Stimulated activated CD4-positive, alpha-beta T cell treated with anti-CD3 and anti-CD28 coated beads, Interleukin-4, amount 100 ng/mL, for 4 hours (primary cell): ENCODE data around the gene SLC35F5.
"Not testable (repeated sequence)": the region's sequence is repeated elsewhere in the genome, so short reads cannot be mapped to it uniquely, and the experiment has no call there.

ENCODE experiments used
- DNase-seq, 2 experiments: peaks; one replicate each; pipeline ENCODE4 v3.0.0-alpha.2; 2020

Gene SLC35F5

DNA sequence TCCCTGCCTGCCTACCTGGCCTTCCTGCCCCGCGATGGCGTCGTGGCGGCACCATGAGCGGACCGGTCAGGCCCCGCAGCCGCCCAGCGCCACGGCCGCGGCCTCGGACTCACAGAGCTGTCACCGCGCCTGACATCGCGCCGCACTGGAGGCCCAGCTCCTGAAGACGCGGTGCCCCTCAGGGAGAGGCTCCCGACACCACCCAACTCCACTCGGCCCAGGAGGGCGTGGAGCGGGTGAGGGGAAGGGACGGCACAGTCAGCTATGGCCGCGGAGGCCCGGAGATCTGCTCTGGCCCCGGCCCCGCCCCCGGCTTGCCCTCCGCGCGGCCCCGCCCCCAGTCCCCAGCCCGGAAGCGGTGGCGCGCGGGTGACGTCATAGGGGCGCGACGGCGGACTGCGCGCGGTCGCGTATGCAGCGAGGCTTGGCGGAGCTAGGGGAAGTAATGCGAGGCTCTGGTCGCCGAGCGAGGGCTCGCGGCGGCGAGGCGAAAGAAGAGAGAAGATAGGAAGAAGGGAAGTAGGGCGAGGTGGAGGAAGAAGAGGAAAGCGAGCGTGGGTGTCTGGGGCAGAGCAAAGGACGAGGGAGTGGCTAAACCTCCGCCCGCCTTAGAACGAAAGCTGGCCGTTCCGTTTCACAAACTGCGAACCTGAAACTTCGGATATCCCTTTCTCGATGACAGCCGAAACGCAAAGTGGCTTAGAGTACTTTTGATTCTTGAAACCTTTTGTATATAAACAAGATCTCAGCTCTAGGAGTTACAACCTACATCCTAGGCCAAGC is at the start of gene SLC35F5:
SLC35F5 (minus strand) TSS at position 288 of the 783 bp plus-strand sequence; CDS start at position 55, 233 bp downstream.
- DNase-seq, result peak; percentile 87 to 97

DNA sequence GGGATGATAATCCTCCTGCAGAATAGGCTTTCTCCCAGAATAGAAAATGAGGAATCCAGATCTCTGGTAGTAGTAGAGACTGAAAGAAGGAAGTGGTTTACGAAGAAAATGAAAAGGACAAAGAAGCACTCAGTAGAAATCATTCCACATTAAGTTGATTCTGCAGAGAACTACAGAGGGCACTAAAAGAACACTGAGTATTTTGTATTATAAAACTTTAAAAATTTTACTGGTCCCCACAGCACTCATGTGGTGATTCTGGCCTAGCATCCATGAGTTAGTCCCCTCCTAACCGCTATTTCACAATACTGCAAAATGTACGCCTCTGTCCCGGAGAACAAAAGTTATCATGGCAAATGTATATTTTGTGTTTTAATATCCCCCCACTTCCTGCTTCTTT is 42.9 kb upstream of the SLC35F5 start:
- DNase-seq, result no peak

- no peak for DNase-seq
These were observed 40.8 kb upstream of the SLC35F5 start for GRCh38 chr2:113797237-113797636.

GRCh38 chr2:113796592-113797175 is 40.2 kb upstream of the SLC35F5 start:
- DNase-seq, result no peak

GRCh38 chr2:113795405-113795920 is 39.0 kb upstream of the SLC35F5 start:
- DNase-seq, result no peak

DNA sequence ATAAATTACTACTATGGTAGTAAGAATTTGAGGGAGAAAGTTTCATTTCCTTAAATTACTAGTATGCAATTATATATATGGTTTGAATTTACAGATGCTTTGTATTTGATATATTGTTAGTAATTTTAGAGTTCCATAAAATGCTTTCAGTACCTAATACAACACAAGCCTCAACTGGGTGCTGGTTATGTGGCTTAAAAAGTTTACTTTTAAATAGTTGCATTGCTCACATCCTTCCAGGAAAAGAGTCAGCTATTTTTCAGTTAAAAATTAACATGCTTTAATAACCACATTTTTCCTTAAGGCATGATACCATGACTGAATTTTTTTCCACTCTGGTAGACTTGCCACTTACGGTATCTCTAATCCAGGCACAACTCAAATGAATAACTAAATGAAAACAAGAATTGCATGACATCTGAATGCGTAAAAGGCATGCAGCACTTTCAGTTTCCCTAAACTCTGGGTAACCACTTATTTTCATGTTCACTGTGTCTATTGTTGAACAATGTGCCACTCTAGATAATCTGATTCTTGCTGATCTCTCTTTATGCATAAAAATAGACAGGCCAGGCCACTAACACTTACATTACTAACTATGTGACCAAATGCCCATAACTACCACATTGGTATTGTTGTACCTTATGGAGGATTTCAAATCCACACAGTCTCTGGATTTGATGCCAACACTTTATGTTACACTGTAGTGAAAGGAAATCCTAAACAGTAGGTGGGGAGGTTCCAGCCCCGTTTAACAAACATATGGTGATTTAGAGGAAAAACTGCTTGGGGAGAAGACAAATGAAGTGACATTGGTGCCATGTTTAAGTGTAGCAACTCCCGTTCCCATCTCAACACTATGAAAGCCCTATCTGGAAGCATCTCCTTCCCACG is 35.5 kb upstream of the SLC35F5 start:
- DNase-seq, result no peak

DNA sequence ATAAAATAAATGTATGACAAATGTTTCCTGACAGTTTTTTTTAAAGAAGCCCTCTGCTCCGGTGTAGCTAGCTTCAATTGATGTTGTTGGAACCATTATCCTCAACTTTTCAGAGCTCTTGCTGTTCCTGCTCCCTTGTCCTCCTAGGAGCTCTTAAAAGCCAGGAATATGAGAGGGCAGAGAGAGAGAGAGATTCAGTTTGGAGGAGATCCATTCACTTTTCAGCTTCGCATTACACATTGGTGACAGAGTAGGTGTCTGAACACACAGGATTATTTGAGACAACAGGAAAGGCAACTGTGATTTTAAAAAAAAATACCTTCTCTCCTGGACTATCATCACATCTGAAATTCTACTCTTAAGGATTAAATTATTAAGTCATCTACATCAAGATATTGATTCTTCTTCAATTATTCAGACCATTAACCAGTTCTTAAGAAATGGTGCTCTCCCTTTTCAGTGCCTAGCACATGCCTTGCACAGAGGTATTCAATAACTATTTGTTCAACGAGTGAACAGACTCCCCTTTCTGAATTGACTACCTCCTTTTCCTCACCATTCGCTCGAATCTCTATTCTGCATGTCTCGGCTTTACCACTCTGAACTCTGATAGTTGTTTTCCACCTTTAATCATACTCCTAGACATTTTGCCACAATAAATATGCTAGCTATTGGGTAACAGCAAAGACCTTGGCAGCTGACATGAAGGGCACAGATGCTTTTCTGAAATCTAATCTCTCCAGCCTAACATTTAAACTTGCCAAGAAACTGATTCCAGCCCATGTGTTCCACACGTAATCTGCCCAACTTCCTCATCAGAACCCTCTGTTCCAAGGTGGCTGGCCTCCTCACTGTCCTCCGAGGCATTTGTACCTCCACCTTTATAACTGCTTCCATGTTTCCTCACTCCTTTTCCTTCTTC is 28.6 kb upstream of the SLC35F5 start:
- no peak for DNase-seq

GRCh38 chr2:113780472-113780871 is 24.0 kb upstream of the SLC35F5 start:
- no peak for DNase-seq

DNA sequence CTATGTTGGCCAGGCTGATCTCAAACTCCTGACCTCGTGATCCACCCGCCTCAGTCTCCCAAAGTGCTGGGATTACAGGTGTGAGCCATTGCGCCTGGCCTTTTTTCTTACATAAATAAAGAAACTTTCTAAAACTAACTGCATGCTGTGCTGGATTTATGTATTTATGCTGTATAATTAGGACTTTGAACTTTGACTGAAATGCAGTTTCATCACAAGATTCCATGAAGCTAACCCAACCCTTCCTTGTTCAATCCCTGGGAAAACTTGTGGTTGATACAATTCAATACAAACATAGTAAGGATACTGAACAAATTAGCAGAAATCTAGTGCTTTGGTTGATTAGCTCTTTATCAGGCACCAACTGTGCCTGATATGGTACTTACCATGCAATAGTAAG is 20.9 kb upstream of the SLC35F5 start:
- no peak for DNase-seq

GRCh38 chr2:113776949-113777348 is 20.5 kb upstream of the SLC35F5 start:
- DNase-seq, result no peak

- DNase-seq, result not testable (repeated sequence)
These were observed 18.2 kb upstream of the SLC35F5 start for GRCh38 chr2:113774616-113775015.

GRCh38 chr2:113770929-113771328 is 14.5 kb upstream of the SLC35F5 start:
- DNase-seq, result no peak

DNA sequence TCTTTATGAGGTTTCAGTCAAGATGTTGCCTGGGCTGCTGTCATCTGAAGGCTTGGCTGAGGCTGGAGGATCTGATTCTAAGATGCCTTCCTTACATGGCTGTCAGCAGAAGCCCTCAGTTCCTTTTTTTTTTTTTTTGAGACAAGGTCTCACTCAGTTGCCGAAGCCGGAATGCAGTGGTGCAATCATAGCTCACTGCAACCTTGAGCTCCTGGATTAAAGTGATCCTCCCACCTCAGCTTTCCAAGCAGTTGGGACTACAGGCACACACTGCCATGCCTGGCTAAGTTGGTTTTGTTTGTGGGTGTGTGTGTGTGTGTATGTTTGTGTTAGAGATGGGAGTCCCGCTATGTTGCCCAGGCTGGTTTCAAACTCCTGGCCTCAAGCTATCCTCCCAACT is 13.1 kb upstream of the SLC35F5 start:
- no peak for DNase-seq

DNA sequence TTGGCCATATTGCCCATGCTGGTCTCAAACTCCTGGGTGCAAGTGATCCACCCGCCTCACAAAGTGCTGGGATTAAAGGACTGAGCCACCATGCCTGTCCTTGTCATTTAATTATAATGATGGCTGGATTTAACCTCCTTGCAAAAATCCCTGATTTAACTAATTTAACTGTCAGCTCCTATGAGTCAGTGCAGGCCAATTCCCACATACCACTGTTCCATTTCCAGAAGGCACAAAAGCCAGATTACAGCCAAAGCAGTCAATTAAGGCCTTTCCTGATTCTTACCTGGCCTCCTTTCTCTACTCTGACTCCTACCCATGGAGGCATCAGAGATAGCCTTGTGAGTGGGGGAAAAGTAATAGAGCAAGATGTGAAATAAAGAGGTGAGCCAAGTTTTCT is 12.3 kb upstream of the SLC35F5 start:
- DNase-seq, result no peak

DNA sequence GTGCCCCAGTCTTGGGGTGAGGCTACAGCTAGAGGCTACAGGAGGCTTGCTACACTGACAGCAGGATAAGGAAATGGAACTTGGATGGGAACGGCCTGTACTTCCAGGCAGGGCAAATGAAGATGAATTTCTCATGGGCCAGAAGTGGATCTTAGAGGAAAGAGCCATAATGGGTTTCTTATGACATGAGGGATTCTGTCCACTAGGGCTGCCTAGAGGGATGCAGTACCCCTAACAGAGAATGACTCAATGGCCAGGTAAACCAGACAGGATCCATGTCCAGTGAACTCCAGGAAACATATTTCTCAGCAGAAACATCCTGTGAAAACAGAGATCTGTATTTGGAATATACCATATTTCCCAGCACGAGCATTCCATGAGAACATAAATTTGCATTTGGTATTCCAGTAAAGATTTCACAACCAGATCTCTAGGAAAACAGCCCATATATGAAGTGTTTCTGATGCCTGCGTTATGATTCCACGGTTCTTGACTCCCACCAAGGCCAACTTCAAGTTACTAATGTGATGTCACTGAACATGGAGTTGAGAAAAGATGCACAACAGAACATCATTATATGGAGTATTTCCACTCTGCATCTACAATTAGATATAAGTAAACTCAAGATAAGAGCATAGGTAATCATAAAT is 11.5 kb upstream of the SLC35F5 start:
- DNase-seq, result no peak

DNA sequence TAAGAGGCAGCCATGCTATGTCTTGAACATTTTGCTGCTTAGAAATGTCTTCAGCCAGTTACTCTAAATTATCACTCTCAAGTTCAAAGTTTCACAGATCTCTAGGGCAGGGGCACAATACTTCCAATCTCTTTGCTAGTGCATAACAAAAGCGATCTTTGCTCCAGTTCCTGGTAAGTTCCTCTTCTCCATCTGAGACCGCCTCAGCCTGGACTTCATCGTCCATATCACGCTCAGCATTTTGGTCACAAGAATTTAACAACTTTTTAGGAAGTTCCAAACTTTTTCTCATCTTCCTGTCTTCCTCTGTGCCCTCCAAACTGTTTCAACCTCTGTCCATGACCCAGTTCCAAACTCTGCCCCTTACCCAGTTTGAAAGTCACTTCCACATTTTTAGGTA is 8.8 kb upstream of the SLC35F5 start:
- no peak for DNase-seq

DNA sequence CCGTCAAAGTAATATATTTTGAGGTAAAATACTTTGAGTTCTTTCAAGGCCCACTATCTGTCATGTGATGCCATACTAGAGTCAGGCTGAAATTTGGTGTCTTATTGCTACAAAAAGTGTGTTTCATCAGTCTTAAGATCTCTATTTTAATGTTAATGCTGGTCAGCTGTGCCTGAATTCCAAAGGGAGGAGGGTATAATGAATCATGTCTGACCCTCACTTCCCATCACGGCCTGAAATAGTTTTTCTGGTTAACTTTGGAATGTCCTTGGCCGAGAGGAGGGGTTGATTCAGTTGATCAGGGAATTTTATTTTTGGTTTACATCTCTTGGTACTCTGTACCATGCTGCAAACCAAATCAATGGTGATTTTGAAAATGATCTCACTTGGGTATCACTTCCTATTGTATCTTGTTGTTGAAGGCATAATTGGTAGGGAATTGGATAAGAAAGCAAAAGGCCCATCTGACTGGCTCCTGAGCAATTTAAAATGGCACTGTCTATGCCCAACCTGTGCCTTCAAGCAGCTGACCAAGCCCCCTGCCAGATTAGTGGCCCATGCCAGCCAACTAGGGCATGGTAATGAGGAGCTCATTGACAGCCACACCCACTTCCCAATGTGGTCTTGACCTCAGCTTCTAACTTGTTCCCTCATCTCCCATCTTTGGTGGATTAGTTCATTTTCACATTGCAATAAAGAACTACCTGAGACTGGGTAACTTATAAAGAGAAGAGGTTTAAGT is 6.1 kb upstream of the SLC35F5 start:
- no peak for DNase-seq

DNA sequence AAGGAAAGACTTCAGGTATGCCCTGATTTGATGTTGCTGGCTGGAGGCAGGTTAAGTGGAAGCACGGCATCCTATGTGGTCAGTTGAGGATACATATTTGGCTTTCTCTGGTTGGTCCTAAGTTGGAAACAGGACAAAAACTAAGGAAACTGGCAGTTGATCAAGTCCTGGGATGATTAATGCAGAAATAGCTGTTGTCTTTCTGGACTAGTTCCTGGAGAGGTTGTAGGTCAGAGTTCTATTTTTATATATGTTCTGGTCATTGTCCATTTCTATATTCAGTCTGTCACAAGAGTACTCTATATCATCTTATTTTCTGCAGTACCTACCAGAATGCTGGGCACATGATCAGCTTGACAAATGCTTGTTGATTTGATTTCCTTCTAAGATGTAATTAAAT is 4.0 kb upstream of the SLC35F5 start:
- DNase-seq, result no peak

DNA sequence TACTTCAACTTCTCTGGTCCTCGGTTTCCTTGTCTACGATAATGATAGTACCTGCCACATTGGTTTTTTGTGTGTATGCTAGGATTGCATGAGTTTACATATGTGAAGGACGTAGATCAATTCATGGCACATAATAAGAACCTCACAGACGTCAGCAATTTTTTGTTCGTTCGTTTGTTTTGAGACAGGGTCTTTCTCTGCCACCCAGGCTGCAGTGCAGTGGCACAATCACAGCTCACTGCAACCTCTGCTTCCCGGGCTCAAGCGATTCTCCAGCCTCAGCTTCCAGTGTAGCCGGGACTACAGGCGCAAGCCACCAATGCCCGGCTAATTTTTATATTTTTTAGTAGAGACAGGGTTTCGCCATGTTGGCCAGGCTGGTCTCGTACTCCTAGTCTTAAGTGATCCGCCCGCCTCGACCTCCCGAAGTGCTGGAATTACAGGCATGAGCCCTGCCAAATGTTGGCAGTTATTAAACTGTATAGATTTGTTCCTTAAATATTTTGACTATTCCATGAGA is 756 bp upstream of the SLC35F5 start:
- DNase-seq, result no peak

DNA sequence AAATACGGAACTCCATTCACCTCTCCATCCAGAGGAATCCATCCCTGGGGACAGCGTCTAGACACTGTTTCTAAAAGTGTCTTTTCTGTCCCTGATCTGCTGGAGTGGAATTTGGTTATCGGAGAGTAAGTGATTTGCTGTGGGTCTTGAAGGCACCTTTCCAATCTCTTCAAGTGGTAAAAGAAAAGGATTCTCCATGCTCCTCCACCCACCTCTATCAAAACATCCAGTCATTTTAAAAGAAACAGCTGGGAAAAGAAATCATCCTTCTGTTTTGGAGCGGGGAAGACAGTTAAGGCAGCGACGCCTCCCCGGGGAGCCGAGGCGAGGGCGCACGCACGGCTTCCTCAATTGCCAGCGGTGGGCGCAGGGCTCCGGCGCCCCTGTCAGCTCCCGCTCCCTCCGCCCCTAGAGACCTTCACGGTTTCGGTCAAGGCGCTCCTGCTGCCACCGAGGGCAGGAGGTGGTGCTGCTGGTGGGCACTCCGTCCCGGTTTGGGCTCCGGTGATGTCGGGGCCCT is 547 bp downstream of the SLC35F5 start:
- DNase-seq, result peak; percentile 17 to 30
